Esophagus muscularis mucosa (tissue), 4 donors: ENCODE data around the gene ITPKC. TPM values are rescaled to one million over a fixed set of nuclear protein-coding genes. Genes with fewer than 3 reads are reported as not detected.

Source experiments
- DNase-seq: peaks from one replicate; pipeline ENCODE4 v3.0.0-alpha.2; 2017; ENCODE audit errors: extremely low spot score
- H3K27ac ChIP-seq, 4 donors: fragments of 200-600 bp; sonication (generic); replicated peaks in 1 of 4; 1 replicate in 3 of 4; 2 replicates in 1 of 4; pipeline ENCODE4 v1.5.1; 2016 to 2019; ENCODE audit warnings: mild to moderate bottlenecking in 1 of 4
- H3K27me3 ChIP-seq, 4 donors: fragments of 200-600 bp; sonication (generic); one replicate each; pipeline versions ENCODE4 v1.5.1 to v1.6.0; 2016 to 2019
- H3K36me3 ChIP-seq, 4 donors: fragments of 200-600 bp; sonication (generic); one replicate each; pipeline ENCODE4 v1.5.1; 2016 to 2019
- H3K4me1 ChIP-seq, 4 donors: fragments of 200-600 bp; sonication (generic); one replicate each; pipeline ENCODE4 v1.5.1; 2016 to 2019
- H3K4me3 ChIP-seq, 4 donors: fragments of 200-600 bp; sonication (generic); 1 replicate in 2 of 4; 2 replicates in 2 of 4; pipeline ENCODE4 v1.5.1; 2016 to 2019; ENCODE audit warnings: mild to moderate bottlenecking in 4 of 4, moderate library complexity in 1 of 4
- H3K9me3 ChIP-seq, 4 donors: fragments of 200-600 bp; sonication (generic); 1 replicate in 3 of 4; 2 replicates in 1 of 4; pipeline ENCODE4 v1.5.1; 2016 to 2019
- EP300 ChIP-seq: sonication (generic); formaldehyde crosslinking; IDR thresholded peaks from one replicate; pipeline ENCODE4 v1.6.1; 2017; ENCODE audit warnings: antibody characterized with exemption
- POLR2A ChIP-seq: fragments of 450-650 bp; IDR thresholded peaks from one replicate; pipeline ENCODE4 v1.6.1; 2017; ENCODE audit warnings: antibody characterized with exemption, moderate library complexity, mild to moderate bottlenecking, low read depth
- POLR2AphosphoS5 ChIP-seq, 2 donors: sonication (generic); formaldehyde crosslinking; IDR thresholded peaks; one replicate each; pipeline ENCODE4 v1.6.1; 2017; ENCODE audit warnings: antibody characterized with exemption in 2 of 2
- WGBS: methylation state at CpG from one replicate; pipeline ENCODE4 v1.1.5; 2018; 5-methylcytosine and 5-hydroxymethylcytosine counted together
- intact Hi-C: fragments of 100-400 bp; cut with DNase I; formaldehyde crosslinking; loops from one replicate; pipeline ENCODE4 v1.15.1; 2023
- total RNA-seq, 4 donors: library from RNA; depleted of rRNA; stranded (reverse); fragments of >200 nt; gene quantifications; one replicate each; pipeline versions ENCODE4 v1.1.0 to v1.2.1, GENCODE V29; 2016
- TF ChIP-seq, protein P1 (sequence below), 3 experiments: fragments of 200-600 bp in 2 of 3; fragments of 450-650 bp in 1 of 3; sonication (generic) in 2 of 3; IDR thresholded peaks; one replicate each; pipeline ENCODE4 v1.5.1; 2017 to 2019; ENCODE audit warnings: antibody characterized with exemption in 3 of 3, mild to moderate bottlenecking in 2 of 3, moderate library complexity in 1 of 3

ITPKC gene
- total RNA-seq, 4 donors from 2014 or later = 28.7 to 123 (median 33.3) TPM

GRCh38 chr19:40774916-40775631, 58.2 kb downstream of the ITPKC start, which contains the start of gene MIA:
MIA (plus strand) TSS chr19:40775521; CDS start chr19:40775543, 22 bp downstream.
- H3K4me3 ChIP-seq = peak within 1 kb of the TSS in 3 of 4 donors; percentile 17 to 33 (median 20)
- no peaks in the 10 kb centered on the region for H3K9me3 ChIP-seq
- TF ChIP-seq POLR2AphosphoS5 (IDR thresholded peaks at IDR 0.05) (no peak), POLR2A (no peak), EP300 (no peak)
- TF ChIP-seq, protein P1, sequence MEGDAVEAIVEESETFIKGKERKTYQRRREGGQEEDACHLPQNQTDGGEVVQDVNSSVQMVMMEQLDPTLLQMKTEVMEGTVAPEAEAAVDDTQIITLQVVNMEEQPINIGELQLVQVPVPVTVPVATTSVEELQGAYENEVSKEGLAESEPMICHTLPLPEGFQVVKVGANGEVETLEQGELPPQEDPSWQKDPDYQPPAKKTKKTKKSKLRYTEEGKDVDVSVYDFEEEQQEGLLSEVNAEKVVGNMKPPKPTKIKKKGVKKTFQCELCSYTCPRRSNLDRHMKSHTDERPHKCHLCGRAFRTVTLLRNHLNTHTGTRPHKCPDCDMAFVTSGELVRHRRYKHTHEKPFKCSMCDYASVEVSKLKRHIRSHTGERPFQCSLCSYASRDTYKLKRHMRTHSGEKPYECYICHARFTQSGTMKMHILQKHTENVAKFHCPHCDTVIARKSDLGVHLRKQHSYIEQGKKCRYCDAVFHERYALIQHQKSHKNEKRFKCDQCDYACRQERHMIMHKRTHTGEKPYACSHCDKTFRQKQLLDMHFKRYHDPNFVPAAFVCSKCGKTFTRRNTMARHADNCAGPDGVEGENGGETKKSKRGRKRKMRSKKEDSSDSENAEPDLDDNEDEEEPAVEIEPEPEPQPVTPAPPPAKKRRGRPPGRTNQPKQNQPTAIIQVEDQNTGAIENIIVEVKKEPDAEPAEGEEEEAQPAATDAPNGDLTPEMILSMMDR (IDR thresholded peaks at IDR 0.05) = no peak
- H3K27ac ChIP-seq = peak within 1 kb of the TSS in 3 of 4 donors; percentile 94 to 99 (median 99)
- no peaks in the 10 kb centered on the region for H3K27me3 ChIP-seq
- intact Hi-C loops = no loop called here
- 78% methylated on average over 9 of the region's 9 CpGs for WGBS
- H3K4me1 ChIP-seq = peaks cover 16 to 20% (median 19%) of the 10 kb centered on the region in 4 donors
- no peak for DNase-seq
- peaks cover 0 to 7% (median 0%) of the 10 kb centered on the region in 4 donors for H3K36me3 ChIP-seq

- TF ChIP-seq POLR2A = no peak
- TF ChIP-seq, protein P1 (IDR thresholded peaks at IDR 0.05) = no peak
- no peak for TF ChIP-seq EP300
- no peak for TF ChIP-seq POLR2AphosphoS5 (IDR thresholded peaks at IDR 0.05)
- peaks cover 0 to 1% (median 0%) of the 10 kb centered on the region in 4 donors for H3K36me3 ChIP-seq
- no peaks in the 10 kb centered on the region for H3K27me3 ChIP-seq
- no peaks in the 10 kb centered on the region for H3K9me3 ChIP-seq
- intact Hi-C loops = no loop called here
- H3K4me3 ChIP-seq = peak overlapping the region in 3 of 4 donors; percentile 17 to 33 (median 20)
- H3K27ac ChIP-seq = peak overlapping the region in 2 of 4 donors; percentile 31 to 37
- 86% methylated on average over 9 of the region's 10 CpGs for WGBS
- DNase-seq = no peak
- H3K4me1 ChIP-seq = peaks cover 16 to 20% (median 19%) of the 10 kb centered on the region in 4 donors
Measured at GRCh38 chr19:40775632-40776022, 58.7 kb downstream of the ITPKC start.

- H3K27ac ChIP-seq = peak overlapping the region; percentile 94 to 99 (median 98)
- no peaks in the 10 kb centered on the region for H3K9me3 ChIP-seq
- no peak for DNase-seq
- intact Hi-C loops = no loop called here
- 72% methylated on average over 7 of the region's 7 CpGs for whole genome bisulfite sequencing
- H3K4me3 ChIP-seq = no peak overlapping the region
- no peaks in the 10 kb centered on the region for H3K36me3 ChIP-seq
- no peaks in the 10 kb centered on the region for H3K27me3 ChIP-seq
- TF ChIP-seq EP300 = no peak
- TF ChIP-seq POLR2AphosphoS5 (IDR thresholded peaks at IDR 0.05) = no peak
- TF ChIP-seq, protein P1 (IDR thresholded peaks at IDR 0.05) = no peak
- no peak for TF ChIP-seq POLR2A
- peaks cover 16 to 20% (median 19%) of the 10 kb centered on the region in 4 donors for H3K4me1 ChIP-seq
Measured at GRCh38 chr19:40776364-40776763, 59.5 kb downstream of the ITPKC start.

DNA sequence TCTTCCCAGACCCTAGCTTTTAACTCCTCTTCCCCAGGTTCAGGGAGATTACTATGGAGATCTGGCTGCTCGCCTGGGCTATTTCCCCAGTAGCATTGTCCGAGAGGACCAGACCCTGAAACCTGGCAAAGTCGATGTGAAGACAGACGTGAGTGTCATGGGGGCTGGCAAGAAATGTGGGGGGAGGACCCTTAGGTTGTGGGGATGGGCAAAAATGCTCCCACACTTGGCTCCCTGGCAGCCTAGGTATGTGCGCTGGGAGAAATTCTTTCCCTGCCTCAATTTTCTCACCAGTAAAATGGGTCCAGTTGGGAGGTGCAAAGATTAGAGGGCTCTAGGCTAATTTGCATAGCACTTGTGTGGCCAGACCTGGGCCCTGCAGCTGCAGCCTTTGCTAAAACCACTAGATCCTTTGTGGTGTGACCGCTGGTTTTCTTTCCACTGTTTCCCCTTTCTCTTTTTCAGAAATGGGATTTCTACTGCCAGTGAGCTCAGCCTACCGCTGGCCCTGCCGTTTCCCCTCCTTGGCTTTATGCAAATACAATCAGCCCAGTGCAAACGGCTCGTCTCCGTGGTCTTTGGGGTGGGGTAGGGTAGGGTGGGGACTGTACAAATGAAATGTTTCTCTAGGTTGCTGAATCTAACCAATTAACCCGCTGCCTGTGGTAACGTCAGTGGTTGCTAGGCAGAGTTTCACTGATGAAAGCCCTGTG, 60.2 kb downstream of the ITPKC start:
- intact Hi-C loops = no loop called here
- Histone ChIP-seq H3K9me3 (no peaks in the 10 kb centered on the region), H3K27me3 (no peaks in the 10 kb centered on the region), H3K27ac (peak overlapping the region; percentile 94 to 99 (median 98)), H3K4me1 (peaks cover 16 to 20% (median 19%) of the 10 kb centered on the region in 4 donors), H3K4me3 (peak overlapping the region; percentile 78 to 93 (median 85)), H3K36me3 (peaks cover 0 to 2% (median under 1%) of the 10 kb centered on the region in 4 donors)
- WGBS = 6% methylated on average over 13 of the region's 13 CpGs
- DNase-seq = peak; percentile 99
- TF ChIP-seq EP300 (no peak), POLR2AphosphoS5 (IDR thresholded peaks at IDR 0.05) (peak in 1 of 2 donors; percentile 7)

- peaks cover 16 to 20% (median 19%) of the 10 kb centered on the region in 4 donors for H3K4me1 ChIP-seq
- TF ChIP-seq, protein P1 (IDR thresholded peaks at IDR 0.05) = no peak
- TF ChIP-seq EP300 = no peak
- TF ChIP-seq POLR2AphosphoS5 (IDR thresholded peaks at IDR 0.05) = no peak
- TF ChIP-seq POLR2A = no peak
- peak overlapping the region; percentile 78 to 93 (median 85) for H3K4me3 ChIP-seq
- no peak for DNase-seq
- peaks cover 0 to 7% (median 4%) of the 10 kb centered on the region in 4 donors for H3K36me3 ChIP-seq
- WGBS = 0% methylated on average over 10 of the region's 10 CpGs
- intact Hi-C loops = no loop called here
- no peaks in the 10 kb centered on the region for H3K9me3 ChIP-seq
- H3K27me3 ChIP-seq = no peaks in the 10 kb centered on the region
- peak overlapping the region; percentile 94 to 99 (median 98) for H3K27ac ChIP-seq
Measured at GRCh38 chr19:40777645-40777936, 60.7 kb downstream of the ITPKC start.
